Dermis microvascular lymphatic vessel endothelial cell (primary cell): ENCODE data around the gene RAPSN. TPM values are rescaled to one million over a fixed set of nuclear protein-coding genes. Genes with fewer than 3 reads are reported as not detected.

Experiments
- DNase-seq, 2 donors: peaks; one replicate each; pipeline versions ENCODE4 v3.0.0 to v3.0.0-alpha.2; 2010; ENCODE audit warnings: low read depth in 2 of 2
- total RNA-seq: library from RNA; depleted of rRNA; stranded (reverse); fragments of >200 nt; gene quantifications from 2 replicates; pipeline ENCODE4 v1.2.1, GENCODE V29; 2014

The RAPSN gene
- 0.13 and 0.25 TPM in 2 replicates for total RNA-seq

DNA sequence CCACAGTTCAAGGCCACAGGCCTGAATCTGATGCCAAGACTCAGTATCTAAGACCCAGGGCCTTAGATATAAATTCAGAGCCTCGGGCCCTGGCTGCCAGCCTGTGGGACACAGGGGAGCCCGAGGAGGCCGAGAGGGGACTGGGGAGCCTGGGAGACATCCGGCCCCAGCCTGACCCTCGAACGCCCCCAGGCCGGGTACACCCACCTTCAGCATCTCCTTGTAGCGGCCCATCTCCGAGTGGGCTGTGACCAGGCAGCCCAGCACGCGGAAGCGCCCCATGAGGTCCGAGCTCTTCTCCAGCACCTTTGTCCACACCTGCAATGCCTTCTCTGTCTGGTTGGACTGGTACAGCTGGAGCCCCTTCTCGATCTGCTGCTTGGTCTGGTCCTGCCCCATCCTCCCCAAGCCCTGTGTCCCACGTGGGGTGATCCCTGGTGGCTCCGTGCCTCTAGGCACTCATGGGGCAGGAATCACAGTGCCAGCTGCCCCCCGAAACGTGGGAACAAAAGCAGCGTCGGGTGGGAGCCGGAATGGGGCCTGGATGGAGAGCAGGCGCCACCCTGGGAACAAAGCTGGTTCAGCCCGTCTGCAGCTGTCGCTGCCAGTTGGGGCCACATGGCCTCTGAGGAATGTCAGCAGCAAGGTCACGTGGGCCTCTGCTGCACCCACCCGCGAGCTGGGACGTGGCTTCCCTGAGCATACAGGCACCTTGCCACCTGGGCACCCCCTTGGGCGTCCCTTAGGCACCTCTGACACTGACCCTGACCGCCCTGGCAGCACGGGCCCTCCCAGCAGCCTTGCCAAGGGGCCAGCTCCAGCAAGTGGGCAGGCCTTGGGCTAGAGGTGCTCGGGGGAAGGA lies at the start of gene RAPSN:
RAPSN (minus strand) TSS at position 571 of the 862 bp plus-strand sequence; CDS start at position 399, 172 bp downstream.
- no peak for DNase-seq

DNA sequence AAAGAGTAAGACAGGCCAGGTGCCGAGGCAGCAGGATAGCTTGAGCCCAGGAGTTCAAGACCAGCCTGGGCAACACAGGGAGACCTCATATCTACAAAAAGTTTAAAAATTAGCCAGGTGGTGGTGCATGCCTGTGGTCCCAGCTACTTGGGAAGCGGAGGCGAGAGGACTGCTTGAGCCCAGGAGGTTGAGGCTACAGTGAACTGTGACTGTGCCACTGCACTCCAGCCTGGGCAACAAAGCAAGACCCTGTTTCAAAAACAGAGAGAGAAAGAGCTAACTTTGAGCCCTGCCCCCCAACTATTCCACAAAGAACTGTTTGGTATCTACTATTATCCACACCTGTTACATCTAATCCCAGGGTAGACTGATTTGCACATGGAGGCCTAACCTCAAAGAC lies 49.2 kb upstream of the RAPSN start:
- DNase-seq = no peak

DNA sequence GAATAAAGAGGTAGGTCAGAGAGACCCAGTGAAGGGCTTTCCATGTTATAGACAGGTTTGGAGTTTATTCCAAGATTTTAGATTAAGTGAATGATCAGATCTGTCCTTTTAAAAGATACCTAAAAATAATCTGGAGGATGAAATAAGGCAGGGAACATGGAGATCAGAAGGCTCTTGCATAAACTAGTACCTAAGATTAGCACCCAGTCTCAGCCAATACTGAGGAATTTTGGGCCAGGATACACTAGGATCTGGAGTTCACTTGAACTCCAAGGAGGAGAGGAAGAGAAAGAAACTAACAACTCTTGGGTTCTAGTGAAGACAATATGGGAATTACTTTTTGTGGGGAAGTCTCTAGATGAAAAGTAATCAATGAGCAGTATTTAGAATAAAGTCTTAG lies 47.9 kb upstream of the RAPSN start:
- no peak for DNase-seq

DNA sequence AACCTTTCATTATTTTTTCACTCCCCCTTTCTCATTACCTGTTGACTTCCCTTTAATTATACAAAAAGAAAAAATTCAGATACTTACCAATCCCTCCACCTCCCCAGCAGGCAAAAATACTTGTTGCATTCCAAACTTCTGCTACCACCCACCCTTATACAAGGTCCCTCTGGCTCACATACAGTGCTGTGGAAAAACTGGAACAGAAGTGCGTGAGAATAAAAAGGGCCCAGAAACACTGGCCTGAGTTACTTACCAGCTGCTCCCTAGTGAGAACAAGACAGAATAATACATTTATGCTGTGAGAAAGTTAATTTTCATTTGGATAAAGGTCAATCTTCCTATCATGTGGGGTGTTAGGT lies 46.9 kb upstream of the RAPSN start:
- DNase-seq = no peak

DNA sequence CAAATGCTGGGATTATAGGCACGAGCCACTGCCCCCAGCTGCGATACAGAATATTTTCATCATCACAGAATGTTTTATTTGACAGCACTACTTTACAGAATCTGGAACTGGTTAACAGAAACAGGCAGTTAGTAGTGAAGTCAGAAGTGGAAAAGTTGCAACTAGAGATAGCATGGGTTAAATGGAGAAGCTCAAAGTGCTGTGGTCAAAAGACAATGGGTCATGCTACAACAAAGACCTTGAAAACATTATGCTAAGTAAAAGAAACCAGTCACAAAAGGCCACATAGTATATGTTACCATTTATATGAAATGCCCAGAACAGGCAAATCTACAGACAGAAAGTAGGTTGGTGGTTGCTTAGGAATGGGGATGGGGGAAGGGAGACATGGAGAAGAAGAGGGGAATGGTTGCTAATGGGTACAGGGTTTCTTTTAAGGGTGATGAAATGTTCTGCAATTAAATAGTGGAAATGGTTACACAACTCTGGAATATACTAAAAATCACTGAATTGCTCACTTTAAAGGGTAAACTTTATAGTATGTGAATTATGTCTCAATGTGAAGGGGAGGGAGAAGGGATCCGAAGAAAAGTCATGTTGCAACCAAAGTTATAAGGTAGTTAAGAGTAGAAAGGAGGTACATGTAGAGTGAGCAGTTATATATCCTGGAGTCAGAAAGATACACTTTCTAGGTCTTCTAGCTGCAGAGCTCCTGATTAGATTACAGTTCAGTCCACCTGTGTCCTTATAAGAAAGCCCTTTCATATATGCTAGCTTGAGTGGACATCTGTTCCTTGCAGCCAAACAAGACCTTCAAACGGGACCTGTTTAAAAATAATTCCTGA lies 46.3 kb upstream of the RAPSN start:
- no peak for DNase-seq

DNA sequence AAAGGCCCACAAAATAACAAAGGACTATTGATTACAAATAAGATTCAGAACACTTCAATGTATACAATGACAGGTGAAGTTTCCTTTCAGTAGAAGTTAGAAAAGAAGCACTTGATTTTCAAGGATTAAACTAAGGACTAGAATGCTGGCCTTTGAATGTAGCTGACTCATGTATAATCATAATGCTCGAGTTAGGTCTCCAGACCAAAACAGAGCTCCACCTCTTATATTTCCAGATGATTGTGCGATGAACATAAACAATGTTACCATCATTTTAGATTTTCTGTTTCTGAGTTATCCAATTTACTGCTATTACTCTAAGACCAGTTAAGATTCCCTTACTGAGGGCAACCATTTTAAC lies 40.4 kb upstream of the RAPSN start:
- no peak for DNase-seq

DNA sequence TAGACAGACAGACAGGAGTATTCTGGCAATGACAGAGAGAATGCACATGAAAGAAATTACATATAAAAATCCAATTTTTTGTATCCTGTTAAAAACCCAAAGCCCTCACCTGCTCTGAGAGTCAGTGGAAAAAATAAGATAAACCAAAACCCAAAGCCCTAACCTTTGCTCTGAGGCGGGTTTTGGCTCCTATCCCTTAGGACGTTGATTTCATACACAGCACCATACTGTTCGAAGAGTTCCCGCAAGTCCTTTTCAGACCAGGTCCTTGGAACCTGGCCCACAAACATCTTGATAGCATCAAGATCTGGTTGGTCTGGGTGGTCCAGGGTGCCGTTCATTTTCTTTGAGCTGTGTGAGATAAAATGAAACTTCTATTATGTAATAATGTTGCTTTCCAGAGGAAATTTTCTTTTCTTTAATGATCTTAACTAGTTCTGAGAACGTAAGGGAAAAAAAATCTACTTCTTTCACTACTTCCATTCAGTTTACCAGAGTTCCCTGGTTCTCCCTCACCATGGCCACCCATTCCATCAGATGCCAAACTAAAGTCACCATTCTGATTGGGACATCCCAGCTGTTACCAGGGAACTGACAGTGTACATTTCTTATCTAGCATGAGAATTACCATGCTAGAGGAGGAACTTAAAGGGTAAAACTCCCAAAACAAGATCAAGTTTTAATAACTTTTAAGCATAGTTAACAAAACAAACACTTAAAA lies 39.9 kb upstream of the RAPSN start:
- no peak for DNase-seq

DNA sequence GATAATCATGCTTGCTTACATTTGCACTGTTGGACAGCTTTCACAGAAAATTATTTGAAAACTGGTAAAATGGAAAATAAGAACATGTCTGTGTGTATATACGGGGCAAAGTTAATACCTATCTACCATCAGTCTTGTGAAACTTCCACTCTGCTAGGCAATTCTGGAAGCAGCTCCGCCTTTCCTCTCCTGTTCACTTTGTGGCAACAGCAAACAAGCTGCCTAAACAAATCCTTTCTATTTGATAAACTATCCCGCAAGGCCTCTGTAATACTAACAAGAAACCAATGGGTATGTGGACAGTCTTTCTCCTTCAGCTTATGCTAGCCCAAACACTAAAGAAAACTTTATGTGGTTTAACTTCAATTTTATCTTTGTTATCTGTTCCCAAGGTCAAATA lies 39.2 kb upstream of the RAPSN start:
- DNase-seq = no peak

DNA sequence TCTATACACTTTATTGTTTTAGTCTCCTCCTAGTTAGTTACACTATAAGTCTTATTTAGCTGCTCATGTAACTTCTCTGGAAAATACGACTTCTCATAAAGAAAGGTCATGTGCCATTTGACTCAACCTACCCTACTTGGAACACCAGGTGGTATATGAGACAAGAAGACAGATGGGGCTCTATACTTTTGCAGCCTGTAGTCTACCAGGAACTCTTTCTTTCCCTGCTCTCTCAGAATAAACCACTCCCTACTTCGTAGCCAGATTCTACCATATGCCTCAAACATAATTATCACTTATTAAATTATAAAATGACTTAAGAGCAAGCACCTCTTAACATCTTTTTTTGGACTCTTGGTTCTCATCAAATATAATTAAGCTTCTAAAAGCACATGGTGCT lies 38.5 kb upstream of the RAPSN start:
- no peak for DNase-seq

DNA sequence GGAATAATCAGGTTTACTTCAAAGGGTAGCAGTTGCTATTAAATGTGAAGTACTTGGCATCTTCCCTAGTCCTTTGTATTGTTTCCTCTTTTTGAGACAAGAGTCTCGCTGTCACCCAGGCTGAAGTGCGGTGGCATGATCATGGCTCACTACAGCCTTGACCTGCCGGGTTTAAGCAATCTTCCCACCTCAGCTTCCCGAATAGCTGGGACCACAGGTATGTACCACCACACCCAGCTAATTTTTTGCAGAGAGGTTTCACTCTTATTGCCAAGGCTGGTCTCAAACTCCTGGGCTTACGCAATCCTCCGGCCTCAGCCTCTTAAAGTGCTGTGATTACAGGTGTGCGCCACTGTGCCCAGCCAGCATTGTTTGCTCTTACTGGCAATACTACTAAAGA lies 36.2 kb upstream of the RAPSN start:
- DNase-seq = no peak

DNA sequence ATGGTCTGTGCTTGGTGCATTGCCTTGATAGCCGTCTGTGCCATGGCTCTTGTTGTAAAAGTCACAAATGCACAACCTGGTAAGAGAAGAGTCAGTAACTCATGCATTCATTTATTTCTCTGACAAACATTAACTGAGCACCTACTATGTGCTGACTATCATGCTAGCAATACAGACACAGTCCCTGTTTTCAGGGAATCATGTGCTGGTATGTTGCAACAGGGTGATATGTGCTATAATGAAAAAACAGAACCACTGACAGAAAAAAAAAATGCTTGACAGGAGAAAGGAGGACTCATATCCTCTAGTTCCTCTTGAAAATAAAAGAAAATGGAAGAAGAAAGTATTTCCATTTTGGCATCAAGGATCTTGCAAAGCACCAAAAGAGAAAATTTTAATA lies 34.5 kb upstream of the RAPSN start:
- DNase-seq = no peak

DNA sequence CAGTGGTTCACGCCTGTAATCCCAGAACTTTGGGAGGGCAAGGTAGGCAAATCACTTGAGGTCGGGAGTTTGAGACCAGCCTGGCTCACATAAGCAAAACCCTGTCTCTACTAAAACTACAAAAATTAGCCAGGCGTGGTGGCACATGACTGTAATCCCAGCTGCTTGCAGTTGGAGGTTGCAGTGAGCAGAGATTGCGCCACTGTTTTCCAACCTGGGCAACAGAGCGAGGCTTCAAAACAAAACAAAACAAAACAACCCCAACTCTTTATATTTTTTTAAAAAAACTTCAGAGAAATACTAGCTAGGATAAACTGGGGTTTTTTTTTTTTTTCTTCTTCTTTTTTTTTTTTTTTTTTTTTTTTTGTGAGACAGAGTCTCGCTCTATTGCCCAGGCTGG lies 31.8 kb upstream of the RAPSN start:
- no peak for DNase-seq

DNA sequence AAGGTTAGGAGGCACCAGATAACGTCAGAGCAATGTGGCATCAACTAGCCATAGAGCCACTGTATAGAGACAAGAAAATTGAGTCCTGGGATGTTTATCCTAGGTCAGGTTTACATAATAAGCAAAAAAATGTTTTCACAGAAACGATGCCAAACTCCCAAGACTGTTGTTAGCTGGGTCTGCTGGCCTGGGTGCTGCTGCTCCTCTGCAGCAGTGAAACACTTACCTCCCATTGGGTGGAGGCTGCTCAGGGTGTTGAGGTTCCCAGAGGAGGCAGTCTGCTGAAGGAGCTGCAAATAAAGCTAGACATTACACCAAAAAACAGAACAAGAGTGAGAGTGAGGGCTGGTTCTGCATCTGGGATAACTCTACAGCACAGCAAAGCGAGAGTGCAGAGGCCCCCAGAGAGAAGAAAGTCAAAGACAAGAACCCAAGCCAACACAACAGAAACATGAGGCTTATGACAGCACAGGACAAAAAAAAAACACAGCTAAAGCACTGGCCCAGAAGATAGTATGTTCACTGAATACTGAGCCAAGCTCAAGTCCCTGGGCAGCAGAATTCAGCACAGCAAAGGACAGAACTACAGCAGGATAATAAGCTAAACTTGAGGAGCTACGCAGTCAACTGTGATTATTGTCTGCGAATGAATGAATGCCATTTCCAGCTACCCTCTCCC lies 29.9 kb upstream of the RAPSN start:
- no peak for DNase-seq

DNA sequence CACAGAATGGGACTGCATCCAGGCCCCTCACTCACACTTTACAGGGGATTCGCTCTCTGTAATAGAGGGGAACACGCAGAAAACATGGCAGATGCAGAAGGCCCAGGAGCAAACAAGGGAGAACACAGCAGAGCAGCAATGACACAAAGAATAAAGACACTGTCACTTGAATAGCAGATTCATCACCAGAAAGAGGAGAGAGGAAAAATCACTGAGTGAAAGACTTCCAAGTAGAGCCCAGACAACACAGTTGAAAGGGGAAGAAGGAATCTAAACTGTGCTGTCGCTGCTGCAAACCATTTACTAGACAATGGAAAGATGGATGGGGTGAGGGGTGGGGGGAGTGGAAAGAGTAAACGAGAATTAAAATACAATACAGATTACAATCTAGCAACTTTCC lies 28.8 kb upstream of the RAPSN start:
- no peak for DNase-seq

DNA sequence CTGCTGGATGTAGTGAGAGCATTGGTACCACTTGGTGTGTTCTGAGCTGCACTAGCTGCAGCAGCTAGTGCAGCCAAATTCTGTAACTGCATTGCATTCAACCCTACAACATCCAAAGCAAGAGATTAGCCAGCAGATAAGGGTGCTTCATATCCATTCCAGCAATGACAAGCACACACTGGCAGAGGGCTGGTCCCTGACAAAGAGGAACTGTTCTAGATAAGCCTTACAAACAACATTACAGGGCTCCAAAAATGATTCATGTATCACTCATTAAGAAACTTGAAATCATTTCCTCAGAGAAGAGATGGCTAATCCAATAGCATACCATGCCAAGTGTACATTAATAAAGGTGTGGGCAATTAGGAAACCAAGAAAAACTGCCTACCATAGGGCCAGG lies 28.4 kb upstream of the RAPSN start:
- DNase-seq = peak in 1 of 2 donors; percentile 52

DNA sequence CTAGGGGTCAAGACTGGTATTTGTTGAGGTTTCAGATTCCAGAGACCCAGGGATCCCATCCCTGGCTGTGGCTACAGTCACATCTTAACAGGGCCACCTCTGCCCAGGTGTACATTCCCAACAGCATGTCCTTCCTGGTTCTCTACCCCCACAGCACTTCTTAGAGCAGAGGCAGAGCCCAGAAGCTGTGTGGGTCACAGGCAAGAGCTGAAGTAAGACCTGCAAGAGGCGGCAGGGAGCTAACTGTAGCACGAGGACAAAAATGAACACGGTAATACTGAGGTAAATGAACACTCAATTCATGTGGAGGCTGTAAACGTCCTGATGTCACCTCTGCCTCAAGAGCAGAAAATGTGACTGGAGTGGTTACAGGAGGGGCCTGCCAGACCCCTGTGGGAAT lies 21.7 kb upstream of the RAPSN start:
- no peak for DNase-seq

DNA sequence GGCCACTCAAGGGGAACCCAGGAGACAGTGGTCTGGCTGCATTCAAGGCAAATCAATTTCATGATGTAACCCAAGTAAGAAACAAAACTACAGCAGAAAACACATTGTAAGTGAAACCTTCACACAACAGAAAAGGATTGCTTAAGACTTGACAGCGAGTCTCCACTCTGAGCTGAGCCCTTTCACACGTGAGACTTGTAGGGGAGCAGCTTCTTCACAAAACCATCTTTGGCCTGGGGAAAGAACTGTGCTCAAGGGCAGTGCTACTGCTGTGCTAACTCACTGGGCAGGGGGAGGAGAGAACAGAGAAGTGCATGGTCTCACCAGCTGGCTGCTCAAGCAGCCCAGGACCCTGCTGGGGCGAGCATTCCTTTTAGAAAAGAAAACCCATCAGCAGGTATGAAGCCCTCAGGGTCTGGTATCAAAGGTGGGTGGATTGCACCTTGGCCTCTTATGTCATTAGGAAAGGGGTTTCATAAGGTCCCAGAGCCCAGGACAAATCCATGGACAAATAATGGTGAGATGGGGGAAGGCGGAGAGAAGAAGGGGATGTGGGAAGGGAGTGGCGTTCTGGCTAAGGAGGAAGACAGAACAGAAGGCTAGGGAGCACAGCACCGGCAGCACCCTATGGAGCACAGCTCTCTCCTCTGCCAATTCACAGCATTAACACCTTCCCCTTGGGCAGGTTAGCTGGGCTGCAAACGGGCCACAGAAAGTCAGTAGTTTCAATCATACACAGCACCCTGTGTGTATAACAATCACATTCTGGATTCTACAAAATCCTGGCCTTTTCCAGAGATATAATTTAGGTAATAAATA lies 20.6 kb upstream of the RAPSN start:
- DNase-seq = no peak

DNA sequence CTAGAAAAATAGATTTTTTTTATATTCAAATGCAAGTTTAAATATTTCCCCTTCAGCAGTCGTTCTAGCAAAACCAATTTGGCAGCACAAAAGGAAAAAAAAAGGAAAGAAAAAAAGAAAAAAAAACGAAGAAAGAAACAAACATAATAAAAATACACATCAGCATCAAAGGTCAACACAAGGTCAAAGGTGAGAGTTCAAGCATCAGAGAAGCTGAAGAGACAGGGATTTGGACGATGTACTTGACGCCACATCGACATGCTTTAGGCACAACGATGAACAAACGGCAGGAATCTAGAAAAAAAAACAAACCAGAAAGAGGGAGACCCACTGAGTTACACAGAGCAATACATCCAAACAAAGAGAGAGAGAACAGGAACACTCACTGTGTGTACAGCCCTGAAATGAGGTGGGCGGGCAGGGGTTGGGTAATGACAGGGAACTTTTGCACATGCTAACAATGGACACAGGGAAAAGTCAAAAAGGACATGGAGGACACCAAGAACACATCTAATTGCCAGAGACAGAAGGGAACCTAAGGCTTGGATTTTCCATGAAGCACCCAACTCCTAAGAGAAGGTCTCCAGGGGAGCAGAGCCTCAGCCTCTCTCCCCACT lies 19.8 kb upstream of the RAPSN start:
- no peak for DNase-seq

DNA sequence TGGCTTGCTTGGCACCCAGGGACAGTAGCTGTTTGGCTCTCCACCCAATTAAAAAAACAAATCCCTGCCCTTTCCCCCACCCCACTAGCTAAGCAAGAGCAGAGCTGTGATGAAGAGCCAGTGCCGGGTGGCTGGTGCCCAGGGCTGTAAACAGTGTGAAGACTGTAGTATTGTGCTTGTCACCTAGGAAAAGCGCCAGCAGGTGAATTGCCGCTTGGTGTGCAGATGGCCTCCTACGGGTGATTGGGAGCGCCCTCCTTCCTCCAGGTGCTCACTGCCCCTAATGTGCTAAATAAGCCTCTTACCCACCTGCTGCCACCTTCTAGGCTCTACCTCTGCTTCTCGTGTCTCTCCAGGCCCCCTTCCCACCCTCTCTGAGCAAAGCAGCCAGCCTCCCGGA lies 18.4 kb upstream of the RAPSN start:
- no peak for DNase-seq

DNA sequence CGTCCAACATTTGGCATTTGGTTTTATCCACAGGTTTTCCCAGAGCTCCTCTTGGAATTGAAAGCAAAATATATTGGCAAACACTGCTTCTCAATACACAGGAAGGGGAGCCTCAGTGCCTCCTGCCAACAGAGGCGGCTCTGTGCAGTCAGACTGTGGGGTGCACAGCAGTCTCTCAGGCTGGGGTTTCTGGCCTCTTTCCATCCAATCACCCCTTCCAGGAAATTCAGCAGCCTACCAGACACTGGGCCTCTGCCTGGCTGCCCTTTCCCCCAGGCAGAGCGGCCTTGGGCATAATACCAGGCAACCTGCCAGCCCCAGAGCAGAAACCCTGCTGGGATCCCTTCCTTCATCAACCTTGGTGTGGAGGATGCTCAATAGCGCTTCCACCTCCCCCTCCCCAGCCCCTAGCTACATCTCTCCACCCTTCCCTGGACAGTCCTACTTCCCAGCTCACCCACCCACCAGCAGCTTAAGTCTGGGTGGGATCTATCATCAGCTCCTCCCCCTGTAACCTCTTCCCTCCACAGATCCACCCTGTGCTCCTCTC lies 17.8 kb upstream of the RAPSN start:
- DNase-seq = peak; percentile 68 to 80
